HepG2 (cell line): ENCODE measurements around the gene EZH1. TPM values are rescaled to one million over a fixed set of nuclear protein-coding genes. Genes with fewer than 3 reads are reported as not detected.

Experiments
- FOXA3 ChIP-seq: IDR thresholded peaks from 2 replicates; pipeline ENCODE4 v1.6.1; 2016; ENCODE audit warnings: missing genetic modification reagents, missing compliant biosample characterization
- FOXO4 ChIP-seq: sonication (generic); formaldehyde crosslinking; conservative IDR thresholded peaks from 2 replicates; pipeline ENCODE4 v1.8.1; 2023; ENCODE audit warnings: missing genetic modification reagents
- GPN1 ChIP-seq: sonication (generic); formaldehyde crosslinking; IDR thresholded peaks from 2 replicates; pipeline ENCODE4 v1.5.1; 2020; ENCODE audit warnings: missing genetic modification reagents, borderline replicate concordance
- HNRNPK ChIP-seq: fragments of 200-400 bp; formaldehyde crosslinking; IDR thresholded peaks from 2 replicates; pipeline ENCODE4 v1.6.1; 2018; ENCODE audit warnings: low read length, low read depth, moderate library complexity, mild to moderate bottlenecking; ENCODE audit not compliant: poor library complexity, severe bottlenecking
- MYC ChIP-seq: sonication (generic); formaldehyde crosslinking; IDR thresholded peaks from 2 replicates; pipeline ENCODE4 v1.9.0; 2021; ENCODE audit warnings: missing genetic modification reagents, borderline replicate concordance
- PBX2 ChIP-seq: IDR thresholded peaks from 2 replicates; pipeline ENCODE4 v1.6.1; 2016; ENCODE audit warnings: control low read depth
- RFXANK ChIP-seq: IDR thresholded peaks from 2 replicates; pipeline ENCODE4 v1.6.1; 2016
- SP5 ChIP-seq: IDR thresholded peaks from 2 replicates; pipeline ENCODE4 v1.6.1; 2016; ENCODE audit warnings: low read depth, borderline replicate concordance
- TAF1 ChIP-seq: sonication (generic); formaldehyde crosslinking; IDR thresholded peaks from 2 replicates; pipeline ENCODE4 v1.4.0; 2020; ENCODE audit warnings: missing genetic modification reagents
- TSC22D2 ChIP-seq: sonication (generic); formaldehyde crosslinking; IDR thresholded peaks from 2 replicates; pipeline ENCODE4 v1.5.1; 2020; ENCODE audit warnings: missing genetic modification reagents, mild to moderate bottlenecking, borderline replicate concordance
- ZIK1 ChIP-seq: sonication (generic); formaldehyde crosslinking; IDR thresholded peaks from 2 replicates; pipeline ENCODE4 v1.5.0; 2020; ENCODE audit warnings: mild to moderate bottlenecking, low read depth, missing genetic modification reagents, borderline replicate concordance
- ZNF281 ChIP-seq: sonication (generic); formaldehyde crosslinking; IDR thresholded peaks from 2 replicates; pipeline ENCODE4 v1.4.0; 2020; ENCODE audit warnings: missing genetic modification reagents, borderline replicate concordance
- ZNF432 ChIP-seq: sonication (generic); formaldehyde crosslinking; IDR thresholded peaks from 2 replicates; pipeline ENCODE4 v1.5.0; 2020; ENCODE audit warnings: missing genetic modification reagents, mild to moderate bottlenecking, borderline replicate concordance
- ZNF446 ChIP-seq: sonication (generic); formaldehyde crosslinking; IDR thresholded peaks from 2 replicates; pipeline ENCODE4 v1.5.0; 2020; ENCODE audit warnings: mild to moderate bottlenecking, missing genetic modification reagents
- ZNF547 ChIP-seq: sonication (generic); formaldehyde crosslinking; IDR thresholded peaks from 2 replicates; pipeline ENCODE4 v1.5.1; 2020; ENCODE audit warnings: mild to moderate bottlenecking, missing genetic modification reagents
- ZNF605 ChIP-seq: sonication (generic); formaldehyde crosslinking; IDR thresholded peaks from 2 replicates; pipeline ENCODE4 v1.8.0; 2022; ENCODE audit warnings: mild to moderate bottlenecking, missing genetic modification reagents
- ZNF710 ChIP-seq: sonication (generic); formaldehyde crosslinking; IDR thresholded peaks from 2 replicates; pipeline ENCODE4 v1.5.0; 2020; ENCODE audit warnings: mild to moderate bottlenecking, missing genetic modification reagents, borderline replicate concordance
- ZNF768 ChIP-seq: sonication (generic); formaldehyde crosslinking; IDR thresholded peaks from 2 replicates; pipeline ENCODE4 v1.4.0; 2020; ENCODE audit warnings: missing genetic modification reagents
- ZNF770 ChIP-seq: sonication (generic); formaldehyde crosslinking; IDR thresholded peaks from 2 replicates; pipeline ENCODE4 v1.5.0; 2020; ENCODE audit warnings: mild to moderate bottlenecking, missing genetic modification reagents
- polyA plus RNA-seq, 8 experiments: library from polyadenylated mRNA; depleted of rRNA in 3 of 8; stranded (reverse) in 7 of 8; unstranded in 1 of 8; fragments of >200 nt; fragmentation: Illumina TruSeq in 4 of 8; extraction: Trizol in 4 of 8; gene quantifications; 2 replicates each; pipeline versions ENCODE4 v1.2.1 to v1.2.3, GENCODE V29; 2011 to 2016; ENCODE audit warnings: low read depth in 4 of 8, missing spikeins in 1 of 8, mixed read lengths in 1 of 8; ENCODE audit not compliant: insufficient read depth in 1 of 8
- total RNA-seq, 5 experiments: library from RNA; depleted of rRNA; stranded (reverse); fragments of >200 nt; fragmentation: Illumina TruSeq; extraction: Trizol; gene quantifications; 2 replicates each; pipeline ENCODE4 v1.2.3, GENCODE V29; 2016; ENCODE audit warnings: low read depth in 1 of 5

The EZH1 gene
- total and polyA plus RNA-seq, 2 of the 13 experiments (the other 11 are each of a cell fraction or from before 2014, with no cell fraction given) = 11.6 to 24.0 TPM

GRCh38 chr17:42681976-42682721, 62.7 kb downstream of the EZH1 start, which contains the start of gene CNTNAP1 (continued):
- TF ChIP-seq PBX2 = no peak
- TF ChIP-seq HNRNPK = peak; percentile 96
- TF ChIP-seq ZNF281 (CRISPR knock-in tag) = peak; percentile 82
- TF ChIP-seq ZIK1 = no peak
- TF ChIP-seq MYC (CRISPR knock-in tag) = peak; percentile 77; the same call in 1 of the 2 replicates
- TF ChIP-seq ZNF446 (CRISPR knock-in tag) = peak; percentile 80; the same call in 1 of the 2 replicates
- TF ChIP-seq ZNF605 (CRISPR knock-in tag) = no peak
- TF ChIP-seq RFXANK (CRISPR knock-in tag) = 0 out of 2 replicates have a peak, but pooled peaks have one; percentile 13
- peak; percentile 66; the same call in 1 of the 2 replicates for TF ChIP-seq ZNF770 (CRISPR knock-in tag)
- peak; percentile 37; the same call in 1 of the 2 replicates for TF ChIP-seq SP5 (CRISPR knock-in tag)
- TF ChIP-seq GPN1 (CRISPR knock-in tag) = no peak
- TF ChIP-seq FOXA3 (CRISPR knock-in tag) = peak; percentile 17; the same call in 1 of the 2 replicates
- peak; percentile 93 for TF ChIP-seq ZNF768 (CRISPR knock-in tag)
- TF ChIP-seq ZNF432 (CRISPR knock-in tag) = no peak
- TF ChIP-seq TAF1 (CRISPR knock-in tag) = no peak
- TF ChIP-seq TSC22D2 = peak; percentile 48; the same call in 1 of the 2 replicates
- TF ChIP-seq FOXO4 (CRISPR knock-in tag) = 0 out of 2 replicates have a peak, but pooled peaks have one; percentile 32
- TF ChIP-seq ZNF710 (CRISPR knock-in tag) = peak; percentile 76
- peak; percentile 67; the same call in 1 of the 2 replicates for TF ChIP-seq ZNF547 (CRISPR knock-in tag)
